H1 (cell line): ENCODE data around the gene CPA1. TPM values are rescaled to one million over a fixed set of nuclear protein-coding genes. Genes with fewer than 3 reads are reported as not detected.

Source experiments
- CBX5 ChIP-seq: fragments of 300-800, 300-1000 bp; sonication (generic); IDR thresholded peaks from 2 replicates; pipeline ENCODE4 v1.7.1; 2016; ENCODE audit warnings: antibody characterized with exemption, low read length, low read depth
- NANOG ChIP-seq: IDR thresholded peaks from 2 replicates; pipeline ENCODE4 v1.6.1; 2011; ENCODE audit warnings: low read length, low read depth, mild to moderate bottlenecking, inconsistent platforms; ENCODE audit not compliant: insufficient read depth, poor library complexity, severe bottlenecking
- polyA plus RNA-seq, 7 experiments: library from polyadenylated mRNA; depleted of rRNA in 3 of 7; stranded (reverse) in 5 of 7; unstranded in 2 of 7; fragments of >200 nt in 5 of 7; fragments of 200-250 nt in 2 of 7; gene quantifications; 1 replicate in 5 of 7; 2 replicates in 1 of 7; 4 replicates in 1 of 7; pipeline versions ENCODE4 v1.2.1 to v1.2.3, GENCODE V29; 2011 to 2013; ENCODE audit warnings: missing spikeins in 2 of 7, mixed read lengths in 2 of 7
- total RNA-seq: library from RNA; stranded (reverse); fragmentation: NEBNext Ultra II Directional; extraction: Animal tissue kit (Norgen Biotek cat#: 25700); gene quantifications from 2 replicates; pipeline ENCODE4 v1.2.1, GENCODE V29; 2021

CPA1 gene
- total and polyA plus RNA-seq, 2 of the 8 experiments (the other 6 are each of a cell fraction or from before 2014, with no cell fraction given): not detected

GRCh38 chr7:130415006-130415405 is 34.7 kb downstream of the CPA1 start (continued):
- no peak for TF ChIP-seq CBX5
- no peak for TF ChIP-seq NANOG
- TF ChIP-seq, all 59 proteins: peak for 0
